HepG2 (cell line): ENCODE results near the gene SSC5D. TPM values are rescaled to one million over a fixed set of nuclear protein-coding genes. Genes with fewer than 3 reads are reported as not detected.
A peak's percentile ranks its signal among the peaks of the same experiment; 100 is the strongest.

ENCODE experiments used
- ATAC-seq: fragments of 200-7000 bp; cut with Tn5 transposase; 3 replicates; pipeline ENCODE4 v1.9.1; 2020; ENCODE audit warnings: mild to moderate bottlenecking, moderate library complexity
- BruUV-seq: library from RNA; stranded (reverse); fragments of 400-500 nt; replicated peaks from 2 replicates; lab custom pipeline; 2021; lab: Mats Ljungman, UMichigan
- CTCF ChIA-PET: fragments of 300-600 bp; formaldehyde crosslinking; extraction: SDS; loops from one replicate; lab custom pipeline; 2021; ENCODE audit warnings: low total read pairs, inconsistent platforms, low intra/inter-chr PET ratio; lab: Yijun Ruan, JAX
- POLR2A ChIA-PET: fragments of 350-600 bp; sonication (Branson Sonifier 250); formaldehyde crosslinking; loops from one replicate; lab custom pipeline; 2020; ENCODE audit warnings: antibody characterized with exemption, inconsistent platforms; lab: Yijun Ruan, JAX
- DNase-seq: peaks from one replicate; pipeline ENCODE4 v3.0.0-alpha.2; 2015; ENCODE audit warnings: low spot score
- FAIRE-seq: peaks from 3 replicates; lab custom pipeline; 2011; peaks lifted over from hg19 to GRCh38; lab: Jason Lieb, UNC
- H2AFZ ChIP-seq: one replicate; pipeline ENCODE4 v1.6.1; 2011; ENCODE audit warnings: low read length, inconsistent platforms
- H3K27ac ChIP-seq: fragments of 300-600 bp; 3 replicates; pipeline ENCODE4 v1.8.0; 2011; ENCODE audit warnings: mixed run types, mild to moderate bottlenecking, mixed read lengths, low read length, inconsistent platforms; ENCODE audit not compliant: insufficient read depth; ENCODE audit errors: extremely low read length
- H3K27me3 ChIP-seq, 2 experiments: fragments of 200-600 bp in 1 of 2; 2 replicates in 1 of 2; 3 replicates in 1 of 2; pipeline versions ENCODE4 v1.6.0 to v1.8.0; 2011; ENCODE audit warnings: low read length in 2 of 2, mild to moderate bottlenecking in 2 of 2, moderate library complexity in 2 of 2, inconsistent platforms in 1 of 2; ENCODE audit not compliant: insufficient read depth in 2 of 2, control insufficient read depth in 1 of 2
- H3K36me3 ChIP-seq, 2 experiments: fragments of 200-600 bp in 1 of 2; replicated peaks in 1 of 2; 2 replicates in 1 of 2; 3 replicates in 1 of 2; pipeline versions ENCODE4 v1.5.1 to v1.8.0; 2011; ENCODE audit warnings: low read length in 2 of 2, inconsistent platforms in 1 of 2; ENCODE audit not compliant: insufficient read depth in 2 of 2, control insufficient read depth in 1 of 2
- H3K4me1 ChIP-seq: 2 replicates; pipeline ENCODE4 v1.5.1; 2012; ENCODE audit warnings: low read length, inconsistent platforms; ENCODE audit not compliant: insufficient read depth
- H3K4me2 ChIP-seq: 2 replicates; pipeline ENCODE4 v1.6.0; 2011; ENCODE audit warnings: low read depth, low read length, inconsistent platforms
- H3K4me3 ChIP-seq, 3 experiments: fragments of 200-600 bp in 1 of 3; sonication (generic), shearing (Covaris generic) in 1 of 3; replicated peaks in 1 of 3; 2 replicates each; pipeline ENCODE4 v1.5.1; 2011 to 2016; ENCODE audit warnings: low read length in 3 of 3, inconsistent platforms in 2 of 3, low read depth in 2 of 3, mild to moderate bottlenecking in 2 of 3, control low read depth in 1 of 3, mixed read lengths in 1 of 3; ENCODE audit not compliant: insufficient read depth in 1 of 3
- H3K79me2 ChIP-seq: one replicate; pipeline ENCODE4 v1.6.1; 2011; ENCODE audit warnings: low read length, inconsistent platforms; ENCODE audit not compliant: insufficient read depth
- H3K9ac ChIP-seq: 2 replicates; pipeline ENCODE4 v1.6.0; 2011; ENCODE audit warnings: mild to moderate bottlenecking, low read depth, low read length, inconsistent platforms; ENCODE audit not compliant: insufficient read depth
- H3K9me3 ChIP-seq: 2 replicates; pipeline ENCODE4 v1.5.1; 2012; ENCODE audit warnings: mild to moderate bottlenecking, low read length
- H4K20me1 ChIP-seq: 2 replicates; pipeline ENCODE4 v1.6.0; 2011; ENCODE audit warnings: inconsistent platforms, mild to moderate bottlenecking, low read length, moderate library complexity; ENCODE audit not compliant: insufficient read depth
- ARHGAP35 ChIP-seq: sonication (generic); formaldehyde crosslinking; IDR thresholded peaks from 2 replicates; pipeline ENCODE4 v1.9.0; 2022; ENCODE audit warnings: mild to moderate bottlenecking, inconsistent platforms, moderate library complexity, missing genetic modification reagents, borderline replicate concordance
- ELF1 ChIP-seq: sonication (generic); formaldehyde crosslinking; IDR thresholded peaks from 2 replicates; pipeline ENCODE4 v1.4.0; 2020; ENCODE audit warnings: missing genetic modification reagents
- HOXA5 ChIP-seq: sonication (generic); formaldehyde crosslinking; IDR thresholded peaks from 2 replicates; pipeline ENCODE4 v1.4.0; 2020; ENCODE audit warnings: missing genetic modification reagents
- ZFX ChIP-seq: sonication (generic); formaldehyde crosslinking; IDR thresholded peaks from 2 replicates; pipeline ENCODE4 v1.4.0; 2020; ENCODE audit warnings: mild to moderate bottlenecking, low read depth, missing genetic modification reagents, moderate library complexity
- ZNF138 ChIP-seq: sonication (generic); formaldehyde crosslinking; IDR thresholded peaks from 2 replicates; pipeline ENCODE4 v1.5.0; 2020; ENCODE audit warnings: mild to moderate bottlenecking, low read depth, missing genetic modification reagents
- WGBS: methylation state at CpG from one replicate; pipeline ENCODE4 v1.1.6; 2017; ENCODE audit warnings: low lambda C conversion rate; 5-methylcytosine and 5-hydroxymethylcytosine counted together
- in situ Hi-C: cut with HindIII; loops from 2 replicates; pipeline ENCODE4 v1.10.0; 2017; ENCODE audit warnings: low pct_unique_long_range_greater_than_20kb; ENCODE audit not compliant: extremely low pct_ligation_motif_present
- intact Hi-C: fragments of 100-400 bp; cut with micrococcal nuclease; formaldehyde crosslinking; loops from one replicate; pipeline ENCODE4 v1.10.0; 2022; ENCODE audit not compliant: unreplicated experiment
- polyA plus RNA-seq, 8 experiments: library from polyadenylated mRNA; depleted of rRNA in 3 of 8; stranded (reverse) in 7 of 8; unstranded in 1 of 8; fragments of >200 nt; fragmentation: Illumina TruSeq in 4 of 8; extraction: Trizol in 4 of 8; gene quantifications; 2 replicates each; pipeline versions ENCODE4 v1.2.1 to v1.2.3, GENCODE V29; 2011 to 2016; ENCODE audit warnings: low read depth in 4 of 8, missing spikeins in 1 of 8, mixed read lengths in 1 of 8; ENCODE audit not compliant: insufficient read depth in 1 of 8
- total RNA-seq, 5 experiments: library from RNA; depleted of rRNA; stranded (reverse); fragments of >200 nt; fragmentation: Illumina TruSeq; extraction: Trizol; gene quantifications; 2 replicates each; pipeline ENCODE4 v1.2.3, GENCODE V29; 2016; ENCODE audit warnings: low read depth in 1 of 5
- TF ChIP-seq, protein P1 (sequence below): sonication (generic); formaldehyde crosslinking; IDR thresholded peaks from 2 replicates; pipeline ENCODE4 v1.4.0; 2020; ENCODE audit warnings: missing genetic modification reagents
- TF ChIP-seq, protein P2 (sequence below): sonication (generic); formaldehyde crosslinking; IDR thresholded peaks from 2 replicates; pipeline ENCODE4 v1.9.0; 2021; ENCODE audit warnings: mild to moderate bottlenecking, missing genetic modification reagents
- TF ChIP-seq, protein P3 (sequence below): IDR thresholded peaks from 2 replicates; pipeline ENCODE4 v1.4.0; 2020; ENCODE audit warnings: mild to moderate bottlenecking, missing genetic modification reagents

The SSC5D gene
- total and polyA plus RNA-seq, 2 of the 13 experiments (the other 11 are each of a cell fraction or from before 2014, with no cell fraction given), result not detected

DNA sequence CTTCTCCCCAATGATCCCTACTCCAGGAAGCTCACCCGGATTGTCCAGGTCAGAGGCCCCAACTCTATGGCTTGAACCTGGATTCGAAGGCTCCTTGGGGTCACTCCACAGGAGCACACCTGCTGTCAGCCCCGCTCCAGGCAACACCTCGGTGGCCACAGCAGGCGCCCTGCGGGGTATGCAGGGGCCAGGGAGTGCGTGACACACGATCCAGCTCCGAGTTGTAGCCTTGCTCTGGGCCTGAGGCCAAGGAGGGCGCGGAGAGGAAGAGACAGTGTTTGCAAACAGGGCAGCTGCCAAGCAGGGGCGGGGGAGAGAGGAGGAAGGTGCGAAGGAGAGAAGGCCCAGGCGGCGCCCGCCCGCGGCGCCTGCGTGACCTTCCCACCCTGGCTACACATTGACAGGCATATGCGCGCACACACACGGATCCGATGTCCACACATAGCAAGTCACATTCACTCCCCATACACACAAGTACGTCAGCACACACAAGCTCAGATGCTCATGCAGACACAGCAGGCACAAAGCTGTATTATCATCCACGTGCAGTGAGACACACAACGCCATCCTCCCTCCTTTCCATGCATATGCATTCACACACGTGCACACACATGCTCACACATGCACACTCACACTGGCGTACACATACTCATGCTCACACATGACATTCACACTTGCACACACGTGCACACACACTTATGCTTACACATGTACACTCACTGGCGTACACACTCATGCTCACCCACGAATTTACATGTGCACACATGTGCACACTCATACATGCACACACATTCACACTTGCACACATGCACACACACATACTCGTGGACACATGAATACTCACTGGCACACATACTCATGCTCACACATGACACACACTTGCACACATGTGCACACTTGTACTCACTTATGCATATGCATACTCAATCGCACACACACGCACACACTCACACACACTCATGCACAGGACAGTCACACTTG is 38.3 kb downstream of the SSC5D start:
- peak; percentile 4 for FAIRE-seq
- BruUV-seq, result no TSS peak
- intact Hi-C loops, result no loop called here
- TF ChIP-seq, protein P1, sequence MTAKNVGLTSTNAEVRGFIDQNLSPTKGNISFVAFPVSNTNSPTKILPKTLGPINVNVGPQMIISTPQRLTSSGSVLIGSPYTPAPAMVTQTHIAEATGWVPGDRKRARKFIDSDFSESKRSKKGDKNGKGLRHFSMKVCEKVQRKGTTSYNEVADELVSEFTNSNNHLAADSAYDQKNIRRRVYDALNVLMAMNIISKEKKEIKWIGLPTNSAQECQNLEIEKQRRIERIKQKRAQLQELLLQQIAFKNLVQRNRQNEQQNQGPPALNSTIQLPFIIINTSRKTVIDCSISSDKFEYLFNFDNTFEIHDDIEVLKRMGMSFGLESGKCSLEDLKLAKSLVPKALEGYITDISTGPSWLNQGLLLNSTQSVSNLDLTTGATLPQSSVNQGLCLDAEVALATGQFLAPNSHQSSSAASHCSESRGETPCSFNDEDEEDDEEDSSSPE (CRISPR knock-in tag), result 0 out of 2 replicates have a peak, but pooled peaks have one; percentile 32
- TF ChIP-seq ARHGAP35 (no peak), HOXA5 (CRISPR knock-in tag) (no peak), ZFX (CRISPR knock-in tag) (peak; percentile 50; the same call in 1 of the 2 replicates), ZNF138 (CRISPR knock-in tag) (no peak), ELF1 (peak; percentile 23; the same call in 1 of the 2 replicates)
- TF ChIP-seq, protein P2, sequence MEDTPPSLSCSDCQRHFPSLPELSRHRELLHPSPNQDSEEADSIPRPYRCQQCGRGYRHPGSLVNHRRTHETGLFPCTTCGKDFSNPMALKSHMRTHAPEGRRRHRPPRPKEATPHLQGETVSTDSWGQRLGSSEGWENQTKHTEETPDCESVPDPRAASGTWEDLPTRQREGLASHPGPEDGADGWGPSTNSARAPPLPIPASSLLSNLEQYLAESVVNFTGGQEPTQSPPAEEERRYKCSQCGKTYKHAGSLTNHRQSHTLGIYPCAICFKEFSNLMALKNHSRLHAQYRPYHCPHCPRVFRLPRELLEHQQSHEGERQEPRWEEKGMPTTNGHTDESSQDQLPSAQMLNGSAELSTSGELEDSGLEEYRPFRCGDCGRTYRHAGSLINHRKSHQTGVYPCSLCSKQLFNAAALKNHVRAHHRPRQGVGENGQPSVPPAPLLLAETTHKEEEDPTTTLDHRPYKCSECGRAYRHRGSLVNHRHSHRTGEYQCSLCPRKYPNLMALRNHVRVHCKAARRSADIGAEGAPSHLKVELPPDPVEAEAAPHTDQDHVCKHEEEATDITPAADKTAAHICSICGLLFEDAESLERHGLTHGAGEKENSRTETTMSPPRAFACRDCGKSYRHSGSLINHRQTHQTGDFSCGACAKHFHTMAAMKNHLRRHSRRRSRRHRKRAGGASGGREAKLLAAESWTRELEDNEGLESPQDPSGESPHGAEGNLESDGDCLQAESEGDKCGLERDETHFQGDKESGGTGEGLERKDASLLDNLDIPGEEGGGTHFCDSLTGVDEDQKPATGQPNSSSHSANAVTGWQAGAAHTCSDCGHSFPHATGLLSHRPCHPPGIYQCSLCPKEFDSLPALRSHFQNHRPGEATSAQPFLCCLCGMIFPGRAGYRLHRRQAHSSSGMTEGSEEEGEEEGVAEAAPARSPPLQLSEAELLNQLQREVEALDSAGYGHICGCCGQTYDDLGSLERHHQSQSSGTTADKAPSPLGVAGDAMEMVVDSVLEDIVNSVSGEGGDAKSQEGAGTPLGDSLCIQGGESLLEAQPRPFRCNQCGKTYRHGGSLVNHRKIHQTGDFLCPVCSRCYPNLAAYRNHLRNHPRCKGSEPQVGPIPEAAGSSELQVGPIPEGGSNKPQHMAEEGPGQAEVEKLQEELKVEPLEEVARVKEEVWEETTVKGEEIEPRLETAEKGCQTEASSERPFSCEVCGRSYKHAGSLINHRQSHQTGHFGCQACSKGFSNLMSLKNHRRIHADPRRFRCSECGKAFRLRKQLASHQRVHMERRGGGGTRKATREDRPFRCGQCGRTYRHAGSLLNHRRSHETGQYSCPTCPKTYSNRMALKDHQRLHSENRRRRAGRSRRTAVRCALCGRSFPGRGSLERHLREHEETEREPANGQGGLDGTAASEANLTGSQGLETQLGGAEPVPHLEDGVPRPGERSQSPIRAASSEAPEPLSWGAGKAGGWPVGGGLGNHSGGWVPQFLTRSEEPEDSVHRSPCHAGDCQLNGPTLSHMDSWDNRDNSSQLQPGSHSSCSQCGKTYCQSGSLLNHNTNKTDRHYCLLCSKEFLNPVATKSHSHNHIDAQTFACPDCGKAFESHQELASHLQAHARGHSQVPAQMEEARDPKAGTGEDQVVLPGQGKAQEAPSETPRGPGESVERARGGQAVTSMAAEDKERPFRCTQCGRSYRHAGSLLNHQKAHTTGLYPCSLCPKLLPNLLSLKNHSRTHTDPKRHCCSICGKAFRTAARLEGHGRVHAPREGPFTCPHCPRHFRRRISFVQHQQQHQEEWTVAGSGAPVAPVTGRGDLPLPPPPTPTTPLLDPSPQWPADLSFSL (CRISPR knock-in tag), result 0 out of 2 replicates have a peak, but pooled peaks have one; percentile 32
- TF ChIP-seq, protein P3, sequence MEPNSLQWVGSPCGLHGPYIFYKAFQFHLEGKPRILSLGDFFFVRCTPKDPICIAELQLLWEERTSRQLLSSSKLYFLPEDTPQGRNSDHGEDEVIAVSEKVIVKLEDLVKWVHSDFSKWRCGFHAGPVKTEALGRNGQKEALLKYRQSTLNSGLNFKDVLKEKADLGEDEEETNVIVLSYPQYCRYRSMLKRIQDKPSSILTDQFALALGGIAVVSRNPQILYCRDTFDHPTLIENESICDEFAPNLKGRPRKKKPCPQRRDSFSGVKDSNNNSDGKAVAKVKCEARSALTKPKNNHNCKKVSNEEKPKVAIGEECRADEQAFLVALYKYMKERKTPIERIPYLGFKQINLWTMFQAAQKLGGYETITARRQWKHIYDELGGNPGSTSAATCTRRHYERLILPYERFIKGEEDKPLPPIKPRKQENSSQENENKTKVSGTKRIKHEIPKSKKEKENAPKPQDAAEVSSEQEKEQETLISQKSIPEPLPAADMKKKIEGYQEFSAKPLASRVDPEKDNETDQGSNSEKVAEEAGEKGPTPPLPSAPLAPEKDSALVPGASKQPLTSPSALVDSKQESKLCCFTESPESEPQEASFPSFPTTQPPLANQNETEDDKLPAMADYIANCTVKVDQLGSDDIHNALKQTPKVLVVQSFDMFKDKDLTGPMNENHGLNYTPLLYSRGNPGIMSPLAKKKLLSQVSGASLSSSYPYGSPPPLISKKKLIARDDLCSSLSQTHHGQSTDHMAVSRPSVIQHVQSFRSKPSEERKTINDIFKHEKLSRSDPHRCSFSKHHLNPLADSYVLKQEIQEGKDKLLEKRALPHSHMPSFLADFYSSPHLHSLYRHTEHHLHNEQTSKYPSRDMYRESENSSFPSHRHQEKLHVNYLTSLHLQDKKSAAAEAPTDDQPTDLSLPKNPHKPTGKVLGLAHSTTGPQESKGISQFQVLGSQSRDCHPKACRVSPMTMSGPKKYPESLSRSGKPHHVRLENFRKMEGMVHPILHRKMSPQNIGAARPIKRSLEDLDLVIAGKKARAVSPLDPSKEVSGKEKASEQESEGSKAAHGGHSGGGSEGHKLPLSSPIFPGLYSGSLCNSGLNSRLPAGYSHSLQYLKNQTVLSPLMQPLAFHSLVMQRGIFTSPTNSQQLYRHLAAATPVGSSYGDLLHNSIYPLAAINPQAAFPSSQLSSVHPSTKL (CRISPR knock-in tag), result peak; percentile 27; the same call in 1 of the 2 replicates

More for the DNA sequence above, 38.3 kb downstream of the SSC5D start:
- CTCF ChIA-PET, result no interaction called here
- H3K4me1 ChIP-seq, result peaks cover 33% of the 10 kb centered on the region
- no peaks in the 10 kb centered on the region for H3K79me2 ChIP-seq
- ATAC-seq, result peak; percentile 59
- H3K9ac ChIP-seq, result no peak overlapping the region
- H3K9me3 ChIP-seq, result no peaks in the 10 kb centered on the region
- H3K27me3 ChIP-seq, result 0 out of 5 replicates have a peak, but pooled peaks cover 0 to 2% of the 10 kb centered on the region in 2 experiments
- POLR2A ChIA-PET, result interaction anchor here (1.1 to 1.2 kb wide), 3 partner anchors 19 to 98 kb away, joined by 3 to 4 read pairs (median 4); partner anchors contain the start of genes FIZ1, SBK3 and ZNF784
- no peak overlapping the region for H3K4me3 ChIP-seq
- no peaks in the 10 kb centered on the region for H3K36me3 ChIP-seq
- no peak overlapping the region for H2AFZ ChIP-seq
- WGBS, result 21% methylated on average over 23 of the region's 35 CpGs
- peak; percentile 31 for DNase-seq
- no peaks in the 10 kb centered on the region for H4K20me1 ChIP-seq
- H3K4me2 ChIP-seq, result peak overlapping the region; percentile 34
- in situ Hi-C loops, result no loop called here
- H3K27ac ChIP-seq, result no peak overlapping the region
